ENCODE measurements around the gene PCBP3.
A peak's percentile ranks its signal among the peaks of the same experiment; 100 is the strongest.
"Not testable (repeated sequence)": the region's sequence is repeated elsewhere in the genome, so short reads cannot be mapped to it uniquely, and the experiment has no call there.

The PCBP3 gene

GRCh38 chr21:45635271-45636151 is 8.0 kb upstream of the PCBP3 start:
- DNase-seq (ENCODE audit: low read depth), result no peak

GRCh38 chr21:45636459-45636858 is 7.1 kb upstream of the PCBP3 start:
- DNase-seq (ENCODE audit: low read depth), result no peak

- DNase-seq (ENCODE audit: low read depth), result no peak
Measured at GRCh38 chr21:45636951-45637646, 6.4 kb upstream of the PCBP3 start.

GRCh38 chr21:45637883-45638282 is 5.6 kb upstream of the PCBP3 start:
- DNase-seq (ENCODE audit: low read depth), result no peak

- DNase-seq (ENCODE audit: low read depth), result no peak
Measured at GRCh38 chr21:45638707-45639106, 4.8 kb upstream of the PCBP3 start.

- DNase-seq (ENCODE audit: low read depth), result peak; percentile 23
Measured at GRCh38 chr21:45639206-45640000, 4.1 kb upstream of the PCBP3 start.

GRCh38 chr21:45640001-45640887 is 3.3 kb upstream of the PCBP3 start:
- DNase-seq (ENCODE audit: low read depth), result no peak

- DNase-seq (ENCODE audit: low read depth), result peak; percentile 59
Measured at GRCh38 chr21:45640888-45641479, 2.5 kb upstream of the PCBP3 start.

GRCh38 chr21:45641480-45642035 is 2.0 kb upstream of the PCBP3 start:
- no peak for DNase-seq (ENCODE audit: low read depth)

GRCh38 chr21:45642122-45642813 is 1.3 kb upstream of the PCBP3 start:
- no peak for DNase-seq (ENCODE audit: low read depth)

GRCh38 chr21:45644041-45644906 is 749 bp downstream of the PCBP3 start:
- peak; percentile 13 for DNase-seq (ENCODE audit: low read depth)

GRCh38 chr21:45651921-45652320 is 8.4 kb downstream of the PCBP3 start:
- no peak for DNase-seq (ENCODE audit: low read depth)

- peak; percentile 69 for DNase-seq (ENCODE audit: low read depth)
Measured at GRCh38 chr21:45655124-45655523, 11.6 kb downstream of the PCBP3 start.

GRCh38 chr21:45656114-45656513 is 12.6 kb downstream of the PCBP3 start:
- DNase-seq (ENCODE audit: low read depth), result not testable (repeated sequence)

- DNase-seq (ENCODE audit: low read depth), result not testable (repeated sequence)
Measured at GRCh38 chr21:45661913-45662622, 18.5 kb downstream of the PCBP3 start.

- not testable (repeated sequence) for DNase-seq (ENCODE audit: low read depth)
Measured at GRCh38 chr21:45662623-45663245, 19.2 kb downstream of the PCBP3 start.

GRCh38 chr21:45669382-45669781 is 25.9 kb downstream of the PCBP3 start:
- DNase-seq (ENCODE audit: low read depth), result no peak

- no peak for DNase-seq (ENCODE audit: low read depth)
Measured at GRCh38 chr21:45670731-45671130, 27.2 kb downstream of the PCBP3 start.
